Calu3 (cell line): ENCODE data around the gene FUOM. TPM values are rescaled to one million over a fixed set of nuclear protein-coding genes. Genes with fewer than 3 reads are reported as not detected.

Source experiments
- BruUV-seq: library from RNA; stranded (reverse); fragments of 400-500 nt; replicated peaks from 2 replicates; lab custom pipeline; 2021; lab: Mats Ljungman, UMichigan
- CTCF ChIA-PET: fragments of 300-600 bp; sonication (Branson Sonifier 250); formaldehyde crosslinking; loops from one replicate; lab custom pipeline; 2022; ENCODE audit warnings: antibody characterized with exemption; lab: Charles Lee
- DNase-seq: peaks from one replicate; pipeline ENCODE4 v3.0.0; 2022
- H3K27ac Mint-ChIP-seq: one replicate; pipeline ENCODE4 v1.8.0; 2022; ENCODE audit warnings: mixed read lengths; ENCODE audit not compliant: unreplicated experiment
- H3K27me3 Mint-ChIP-seq: one replicate; pipeline ENCODE4 v1.8.0; 2022; ENCODE audit warnings: mixed read lengths; ENCODE audit not compliant: unreplicated experiment
- H3K36me3 Mint-ChIP-seq: one replicate; pipeline ENCODE4 v1.8.0; 2022; ENCODE audit warnings: mild to moderate bottlenecking, moderate library complexity, mixed read lengths; ENCODE audit not compliant: insufficient read depth, unreplicated experiment
- H3K4me1 Mint-ChIP-seq: one replicate; pipeline ENCODE4 v1.8.0; 2022; ENCODE audit warnings: mild to moderate bottlenecking, low read depth, mixed read lengths; ENCODE audit not compliant: unreplicated experiment
- H3K4me3 Mint-ChIP-seq: one replicate; pipeline ENCODE4 v1.8.0; 2022; ENCODE audit warnings: mild to moderate bottlenecking, low read depth, moderate library complexity, mixed read lengths; ENCODE audit not compliant: unreplicated experiment
- H3K9me3 Mint-ChIP-seq: one replicate; pipeline ENCODE4 v1.8.0; 2022; ENCODE audit warnings: low read depth, mixed read lengths; ENCODE audit not compliant: unreplicated experiment
- CTCF ChIP-seq: fragments of 200-600 bp; IDR thresholded peaks from one replicate; pipeline ENCODE4 v1.8.0; 2022; ENCODE audit warnings: antibody characterized with exemption; ENCODE audit not compliant: unreplicated experiment
- intact Hi-C: fragments of 100-400 bp; cut with micrococcal nuclease; formaldehyde crosslinking; loops from one replicate; pipeline ENCODE4 v1.10.0; 2022; ENCODE audit not compliant: unreplicated experiment
- total RNA-seq: library from RNA; stranded (reverse); gene quantifications from 2 replicates; pipeline ENCODE4 v1.2.3, GENCODE V29; 2022

FUOM gene
- total RNA-seq, 1 experiment from 2014 or later: 11.5 TPM

GRCh38 chr10:133329491-133330202 lies 28.2 kb downstream of the FUOM start:
- Mint-ChIP-seq H3K27me3 (peaks cover 89% of the 10 kb centered on the region), H3K4me1 (peaks cover 11% of the 10 kb centered on the region), H3K4me3 (peak overlapping the region; percentile 74), H3K27ac (no peak overlapping the region), H3K9me3 (no peaks in the 10 kb centered on the region), H3K36me3 (no peaks in the 10 kb centered on the region)
- no TSS peak for BruUV-seq
- peak; percentile 86 for DNase-seq
- CTCF ChIA-PET: interaction anchor here (1.1 kb wide), 1 partner anchor 228 kb away, joined by 3 read pairs; no protein-coding TSS in a partner anchor
- intact Hi-C loops: no loop called here
- TF ChIP-seq CTCF: peak; percentile 68

GRCh38 chr10:133328358-133329343 lies 29.2 kb downstream of the FUOM start:
- H3K4me3 Mint-ChIP-seq: no peak overlapping the region
- H3K27me3 Mint-ChIP-seq: peaks cover 79% of the 10 kb centered on the region
- no TSS peak for BruUV-seq
- intact Hi-C loops: no loop called here
- H3K27ac Mint-ChIP-seq: no peak overlapping the region
- no peak for DNase-seq
- H3K4me1 Mint-ChIP-seq: peaks cover 11% of the 10 kb centered on the region
- CTCF ChIA-PET: interaction anchor here (1.1 kb wide), 1 partner anchor 229 kb away, joined by 3 read pairs; no protein-coding TSS in a partner anchor
- no peak for TF ChIP-seq CTCF
- H3K36me3 Mint-ChIP-seq: no peaks in the 10 kb centered on the region
- no peaks in the 10 kb centered on the region for H3K9me3 Mint-ChIP-seq

- DNase-seq: no peak
- no peaks in the 10 kb centered on the region for H3K9me3 Mint-ChIP-seq
- CTCF ChIA-PET: no interaction called here
- H3K36me3 Mint-ChIP-seq: no peaks in the 10 kb centered on the region
- H3K4me3 Mint-ChIP-seq: no peak overlapping the region
- peaks cover 11% of the 10 kb centered on the region for H3K4me1 Mint-ChIP-seq
- H3K27ac Mint-ChIP-seq: no peak overlapping the region
- intact Hi-C loops: no loop called here
- peaks cover 70% of the 10 kb centered on the region for H3K27me3 Mint-ChIP-seq
- no TSS peak for BruUV-seq
- no peak for TF ChIP-seq CTCF
These were observed 30.0 kb downstream of the FUOM start for GRCh38 chr10:133327651-133328357.
